NCI-H2171 (cell line): Measurements from ENCODE around the gene GSC2.
"Not testable (repeated sequence)": the region's sequence is repeated elsewhere in the genome, so short reads cannot be mapped to it uniquely, and the experiment has no call there.

Experiments used
- DNase-seq: peaks from one replicate; lab custom pipeline; 2025; lab: John Stamatoyannopoulos, UW

The GSC2 gene

DNA sequence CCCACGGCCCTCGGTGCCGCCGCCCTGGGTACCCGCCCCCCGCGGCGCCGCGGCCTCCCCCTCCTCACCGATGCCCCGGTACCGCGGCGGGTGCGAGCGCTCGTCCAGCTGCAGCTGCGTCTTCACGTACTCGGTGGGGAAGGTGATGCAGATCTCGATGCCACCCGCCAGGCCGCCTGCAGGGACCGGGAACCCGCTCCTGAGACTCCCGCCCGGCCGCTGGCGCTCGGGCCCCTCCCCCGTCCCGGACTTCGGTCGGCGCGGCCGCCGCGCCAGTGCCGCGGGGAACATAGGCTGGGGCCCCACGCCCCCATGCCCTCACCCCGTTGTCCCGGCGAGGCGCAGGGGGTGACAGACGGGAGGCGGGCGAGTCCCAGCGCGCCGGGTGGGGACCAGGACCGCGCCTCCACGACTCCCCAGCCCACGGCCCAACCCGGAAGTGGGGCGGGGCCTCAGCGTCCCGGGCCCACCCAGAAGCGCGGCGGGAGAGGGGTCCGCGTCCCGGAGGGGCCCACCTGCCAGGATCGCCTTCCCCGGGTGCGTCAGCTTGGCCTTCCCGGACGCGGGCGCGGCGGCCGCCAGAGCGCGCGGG lies 28.1 kb upstream of the GSC2 start:
- peak; percentile 78 for DNase-seq

DNA sequence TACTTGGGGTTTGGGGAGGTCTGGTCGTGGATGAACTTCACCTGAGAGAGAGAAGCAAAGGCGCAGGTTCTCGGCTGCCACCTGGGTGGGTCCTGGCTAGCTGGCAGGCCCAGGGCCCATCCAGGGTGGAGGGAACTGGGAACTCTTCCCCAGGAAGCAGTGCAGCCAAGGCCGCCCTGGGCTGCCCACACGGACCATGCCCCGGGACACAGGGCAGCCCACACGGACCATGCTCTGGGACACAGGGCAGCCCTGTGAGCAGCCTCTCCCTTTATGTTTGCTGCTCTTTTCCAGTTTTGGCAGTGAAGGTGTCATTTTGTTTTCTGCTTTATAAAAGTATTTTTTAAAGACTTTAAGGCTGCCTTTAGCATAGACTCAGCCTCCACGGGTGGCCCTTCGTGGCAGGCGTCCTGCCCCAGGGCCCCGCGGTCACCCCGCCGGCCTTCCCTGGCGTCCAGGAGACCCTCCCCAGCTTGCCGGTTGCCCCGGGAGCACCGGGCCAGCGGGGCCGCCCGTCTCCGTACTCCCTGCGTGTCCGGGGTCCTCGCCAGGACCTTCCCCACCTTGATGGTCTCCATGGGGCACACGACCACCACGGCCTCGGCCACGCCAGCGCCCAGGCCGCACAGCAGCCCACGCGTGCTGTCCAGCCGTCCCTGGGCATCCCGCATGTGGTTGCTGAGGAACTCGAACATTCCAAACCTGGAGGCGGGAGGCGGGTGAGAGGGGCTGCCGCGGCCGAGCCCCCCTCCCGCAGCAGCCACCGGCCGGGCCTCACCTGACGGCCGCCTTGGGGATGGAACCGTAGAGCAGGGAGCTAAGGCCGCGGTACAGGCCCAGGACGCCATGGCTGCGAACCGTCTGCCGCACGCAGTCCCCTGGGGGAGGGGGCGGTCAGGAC lies 27.3 kb upstream of the GSC2 start:
- DNase-seq = no peak

DNA sequence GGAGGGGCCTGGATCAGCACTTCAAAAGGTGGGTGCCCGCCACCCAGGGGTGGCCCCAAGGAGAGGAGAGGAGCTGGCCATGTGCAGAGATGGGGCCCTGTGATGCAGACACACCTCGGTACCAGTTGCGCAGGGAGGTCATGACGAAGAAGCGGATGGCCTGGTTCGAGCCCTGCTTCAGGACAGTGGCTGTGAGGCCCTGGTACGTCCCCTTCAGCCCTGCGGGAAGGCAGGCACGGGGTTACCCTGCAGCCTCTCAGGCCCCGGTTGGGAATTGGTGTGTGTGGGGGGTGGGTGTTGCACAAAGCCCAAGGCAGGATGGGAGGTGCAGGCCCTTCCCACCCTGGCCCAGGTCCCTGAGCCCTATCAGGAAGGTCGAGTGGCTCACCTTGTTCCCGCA lies 26.6 kb upstream of the GSC2 start:
- DNase-seq = no peak

DNA sequence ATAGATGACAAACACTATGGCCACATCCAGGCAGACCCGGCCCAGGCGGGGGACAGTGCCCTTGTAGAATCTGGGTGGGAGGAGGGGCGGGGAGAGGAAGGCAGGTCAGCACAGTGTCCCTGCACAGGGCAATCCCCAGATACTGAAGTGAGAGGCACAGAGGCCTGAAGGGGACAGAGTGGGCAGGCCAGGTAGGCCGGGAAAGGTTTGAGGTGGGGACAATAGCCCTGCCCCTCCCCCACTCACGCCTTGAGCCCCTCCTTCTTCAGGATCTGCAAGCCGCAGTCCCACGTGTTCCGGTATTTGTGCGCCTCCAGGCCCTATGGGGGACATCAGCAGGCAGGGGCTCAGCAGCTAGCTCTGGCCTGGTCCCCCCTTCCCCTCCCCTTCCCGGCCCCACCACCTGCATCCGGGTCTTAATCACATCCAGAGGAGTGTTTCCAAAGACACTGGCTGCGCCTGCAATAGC lies 26.1 kb upstream of the GSC2 start:
- DNase-seq = no peak

DNA sequence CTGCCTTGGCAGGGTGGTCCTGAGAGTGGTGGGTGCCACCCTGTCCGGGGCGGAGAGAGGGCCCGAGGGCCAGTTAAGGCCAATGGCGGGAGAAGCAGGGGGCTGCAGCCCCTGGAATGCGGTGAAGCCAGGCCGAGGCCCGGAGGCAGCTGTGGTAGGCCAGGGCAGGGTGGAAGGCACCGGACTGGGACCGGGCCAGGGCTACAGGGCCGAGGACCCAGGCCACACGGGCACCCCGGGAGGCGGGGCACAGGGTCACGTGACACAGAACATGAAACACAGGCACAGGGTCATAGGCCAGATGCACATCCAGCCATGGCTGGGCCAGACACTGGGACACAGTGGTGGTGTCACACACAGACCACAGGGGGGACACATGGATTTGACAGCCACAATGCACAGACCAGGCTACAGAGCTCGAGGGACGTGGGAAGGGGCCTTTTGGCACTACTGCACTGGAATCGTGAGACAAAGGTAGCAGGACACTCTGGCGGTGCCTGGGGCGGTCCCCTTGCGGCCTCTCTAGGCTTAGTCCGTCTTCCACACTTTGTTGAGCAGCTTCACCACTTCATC lies 25.6 kb upstream of the GSC2 start:
- DNase-seq = no peak

DNA sequence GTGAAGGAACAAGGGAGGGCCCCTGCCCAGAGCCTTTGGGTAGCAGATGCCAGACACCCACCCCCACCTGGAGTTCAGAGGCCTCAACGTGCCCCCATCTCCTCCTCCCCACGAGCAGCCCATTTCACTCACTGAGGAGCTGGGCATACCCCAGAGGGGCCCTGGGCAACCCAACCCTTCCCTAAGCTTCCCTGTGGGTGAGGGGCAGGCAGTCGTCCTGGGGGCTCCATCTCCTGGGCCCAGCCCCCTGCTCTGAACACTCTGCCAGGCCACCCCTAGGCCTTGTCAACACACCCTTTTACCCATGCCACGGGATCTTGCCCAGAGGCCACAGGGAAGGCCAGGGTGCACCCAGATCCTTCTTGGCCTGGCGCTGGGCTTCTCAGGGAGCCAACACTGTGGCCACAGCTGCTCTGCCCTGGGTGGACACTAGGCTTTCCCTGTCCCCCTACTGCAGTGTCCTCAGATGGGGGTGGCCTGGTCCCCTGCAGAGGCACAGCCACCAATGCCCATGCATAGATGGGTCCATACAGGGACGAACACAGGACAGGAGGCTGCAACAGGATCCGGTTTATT lies 25.0 kb upstream of the GSC2 start:
- no peak for DNase-seq

DNA sequence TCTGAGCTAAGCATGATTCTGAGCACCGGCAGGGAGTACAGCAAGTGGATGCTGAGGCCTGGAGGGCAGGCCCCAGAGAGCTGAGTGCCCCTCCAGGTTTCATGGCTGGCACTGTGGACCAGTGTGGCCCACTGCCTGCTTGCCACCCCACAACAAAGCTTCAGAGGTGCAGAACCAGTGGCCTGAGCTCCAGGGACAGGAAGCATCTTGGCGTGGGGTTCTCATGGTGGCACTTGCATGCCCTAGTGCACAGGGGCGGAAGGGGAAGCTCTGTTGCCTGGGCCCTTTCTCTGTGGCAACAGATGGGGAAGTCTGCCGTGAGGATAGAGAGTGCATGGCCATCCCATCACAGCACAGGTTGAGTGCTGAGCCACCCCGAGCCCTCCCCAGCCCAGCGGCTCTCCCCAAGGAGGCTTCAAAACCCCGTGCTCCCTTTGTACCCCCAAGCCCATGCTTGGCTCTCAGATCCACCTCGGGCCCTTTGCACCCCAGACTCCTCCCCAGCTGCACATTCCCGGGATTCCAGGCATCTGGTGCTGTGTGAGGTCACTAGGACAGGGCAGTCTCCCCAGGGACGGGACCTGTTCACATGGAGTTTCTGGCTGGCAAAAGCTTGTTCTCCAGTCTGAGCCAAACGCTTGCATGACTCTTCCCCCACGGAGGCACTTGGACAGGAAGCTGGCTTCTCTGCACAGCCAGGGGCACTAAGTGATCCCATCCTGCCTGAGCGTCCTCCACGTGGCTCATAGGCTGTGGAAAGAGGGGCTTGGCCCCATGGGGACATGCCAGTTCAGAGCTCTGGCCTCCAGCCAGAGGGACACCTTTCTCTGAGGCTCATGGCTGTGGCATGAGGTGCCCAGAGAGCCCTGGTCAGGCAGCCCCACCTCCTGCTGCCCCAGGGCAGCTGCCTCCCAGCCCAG lies 24.3 kb upstream of the GSC2 start:
- DNase-seq = no peak

DNA sequence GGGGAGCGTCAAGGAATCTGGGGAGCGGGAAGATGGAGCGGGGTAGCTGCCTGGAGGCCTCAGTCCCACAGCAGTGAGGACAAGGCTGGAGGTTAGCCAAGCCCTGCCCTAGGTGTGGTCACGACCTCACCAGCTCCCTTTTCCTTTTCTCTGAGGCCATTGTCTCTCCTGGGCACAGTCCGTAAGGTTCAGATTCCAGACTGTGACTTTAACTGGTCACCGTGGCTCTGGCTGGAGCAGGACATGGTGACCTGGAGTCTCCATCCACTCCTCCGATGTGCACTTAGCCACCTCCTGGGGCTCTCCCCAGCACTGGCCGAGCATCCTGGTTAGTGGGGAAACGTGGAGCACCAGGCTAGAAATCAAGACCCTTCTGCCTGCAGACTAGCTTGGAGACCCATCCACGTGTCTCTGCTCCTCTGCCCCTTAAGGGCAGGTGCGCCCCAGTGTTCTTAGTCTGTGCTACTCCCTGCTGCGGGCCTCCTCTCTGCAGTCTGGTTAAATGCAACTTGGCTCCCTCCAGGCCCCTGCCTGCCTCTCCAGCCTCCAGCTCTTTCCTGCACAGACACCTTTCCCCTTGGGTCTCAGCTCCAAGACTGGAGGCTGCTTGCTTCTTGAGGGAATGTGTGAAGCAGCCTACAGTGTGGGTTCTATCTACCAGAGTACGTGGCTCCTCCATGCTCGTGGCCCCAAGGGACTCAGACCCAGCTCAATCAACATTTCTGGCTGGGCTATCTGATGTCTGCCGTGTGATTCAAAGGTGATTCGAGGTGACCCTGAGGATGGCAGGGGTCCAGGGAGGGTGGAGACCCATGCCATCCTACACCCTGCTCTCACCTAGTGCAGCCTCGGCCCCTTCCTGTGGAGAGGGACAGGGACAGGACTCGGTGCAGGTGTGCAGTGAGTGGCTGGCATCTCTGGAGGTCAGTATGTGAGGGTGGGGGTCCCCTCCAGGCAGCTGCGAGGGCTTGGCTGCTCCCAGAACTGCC lies 23.2 kb upstream of the GSC2 start:
- DNase-seq = no peak

DNA sequence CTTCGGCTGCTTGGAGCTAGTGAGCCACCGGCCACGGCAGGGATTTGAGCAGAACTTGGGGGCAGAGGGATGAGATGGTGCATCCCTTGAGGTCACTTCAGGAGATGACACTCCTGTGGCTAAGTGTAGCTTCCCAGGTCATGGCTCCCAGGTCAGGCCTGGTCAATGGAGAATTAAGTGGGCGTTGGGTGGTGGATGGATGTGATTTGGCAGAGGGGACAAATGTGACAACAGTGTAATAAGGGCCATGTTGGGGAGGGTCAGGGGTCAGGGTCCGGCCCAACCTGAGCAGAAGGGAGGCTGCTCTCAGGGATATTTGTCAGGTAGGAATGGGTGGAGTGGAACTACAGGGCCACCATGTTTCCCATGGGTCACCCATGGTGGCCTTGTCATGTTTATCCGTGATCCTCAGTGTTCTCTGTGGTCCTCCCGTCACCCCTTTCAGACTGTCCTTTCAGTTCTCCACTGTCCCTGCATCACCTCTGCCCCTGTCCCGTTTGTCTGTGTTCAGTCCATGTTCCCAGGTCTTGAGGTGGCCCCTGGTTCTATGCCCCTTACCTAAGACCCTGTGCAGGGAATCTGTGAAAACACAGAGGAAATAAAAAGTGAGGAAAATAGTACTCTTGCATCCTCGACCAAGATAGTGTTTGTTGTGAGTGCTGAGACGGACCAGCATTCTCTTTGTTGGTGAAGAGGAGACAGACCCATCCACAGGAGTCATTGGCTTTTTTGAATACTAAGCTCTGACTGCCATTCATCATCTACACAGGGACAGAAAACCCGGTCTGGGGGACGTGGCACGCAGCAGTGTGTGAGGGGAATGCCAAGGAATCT lies 22.3 kb upstream of the GSC2 start:
- DNase-seq = no peak

DNA sequence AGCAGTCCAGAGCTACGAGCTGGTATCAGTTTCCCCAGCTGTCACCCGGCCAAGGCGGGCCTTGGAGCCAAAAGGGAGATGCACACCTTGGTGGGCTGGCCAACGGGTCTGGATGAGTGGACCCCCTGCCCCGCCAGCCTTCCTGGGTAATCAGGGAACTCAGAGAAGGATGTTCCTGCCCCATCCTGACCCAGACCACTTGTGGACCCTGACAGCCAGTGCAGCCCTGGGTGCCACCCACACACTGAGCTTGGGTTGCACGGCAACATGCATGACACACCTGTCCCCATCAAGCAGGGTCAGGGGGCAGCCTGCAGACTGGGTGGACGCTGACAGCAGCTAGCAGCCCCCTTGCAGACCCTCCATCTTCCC lies 19.8 kb upstream of the GSC2 start:
- DNase-seq = no peak

DNA sequence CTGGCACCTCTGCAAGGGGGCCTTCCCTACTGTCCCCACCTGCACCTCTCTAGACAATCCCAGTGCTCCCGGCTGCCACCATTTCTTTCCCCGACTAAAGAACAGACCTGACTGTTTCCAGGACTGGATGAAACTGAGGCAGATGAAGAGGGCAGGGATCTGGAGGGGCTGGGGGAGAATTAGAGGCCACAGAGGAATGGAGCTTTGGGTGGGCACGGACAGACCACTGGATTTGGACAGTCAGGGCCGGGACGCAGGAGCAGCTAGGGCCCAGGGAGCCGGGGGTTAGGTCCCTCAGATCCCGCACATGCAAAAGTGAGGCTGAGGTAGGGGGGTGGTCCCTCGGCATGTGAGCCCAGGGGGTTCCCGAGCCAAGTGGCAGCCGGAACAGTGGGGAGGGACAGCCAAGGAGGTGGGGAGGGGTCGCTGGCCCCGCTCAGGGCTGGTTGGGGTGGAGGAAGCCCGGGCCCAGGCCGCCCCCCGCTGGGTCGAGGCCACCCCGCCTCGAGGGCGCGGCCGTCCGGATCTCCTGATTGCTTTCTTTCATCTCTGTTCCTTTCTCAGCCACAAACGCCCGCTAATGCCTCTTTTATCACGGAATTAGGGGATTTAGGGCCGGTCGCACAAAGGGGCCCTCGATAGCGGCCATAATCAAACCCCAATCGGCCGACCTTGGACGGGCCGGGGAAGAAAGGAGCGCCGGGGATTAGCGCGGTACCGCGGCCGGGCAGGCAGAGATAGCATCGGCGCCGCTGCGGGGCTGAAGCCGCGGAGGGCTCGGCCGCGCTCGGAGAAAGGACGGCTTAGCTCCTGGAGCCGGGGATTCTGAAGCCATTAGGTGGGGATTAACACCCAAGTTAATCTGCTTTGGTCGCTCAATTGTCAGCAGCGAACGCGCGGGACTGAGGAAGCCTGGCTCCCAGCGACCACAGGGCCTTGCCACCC lies 19.2 kb upstream of the GSC2 start:
- DNase-seq = no peak

DNA sequence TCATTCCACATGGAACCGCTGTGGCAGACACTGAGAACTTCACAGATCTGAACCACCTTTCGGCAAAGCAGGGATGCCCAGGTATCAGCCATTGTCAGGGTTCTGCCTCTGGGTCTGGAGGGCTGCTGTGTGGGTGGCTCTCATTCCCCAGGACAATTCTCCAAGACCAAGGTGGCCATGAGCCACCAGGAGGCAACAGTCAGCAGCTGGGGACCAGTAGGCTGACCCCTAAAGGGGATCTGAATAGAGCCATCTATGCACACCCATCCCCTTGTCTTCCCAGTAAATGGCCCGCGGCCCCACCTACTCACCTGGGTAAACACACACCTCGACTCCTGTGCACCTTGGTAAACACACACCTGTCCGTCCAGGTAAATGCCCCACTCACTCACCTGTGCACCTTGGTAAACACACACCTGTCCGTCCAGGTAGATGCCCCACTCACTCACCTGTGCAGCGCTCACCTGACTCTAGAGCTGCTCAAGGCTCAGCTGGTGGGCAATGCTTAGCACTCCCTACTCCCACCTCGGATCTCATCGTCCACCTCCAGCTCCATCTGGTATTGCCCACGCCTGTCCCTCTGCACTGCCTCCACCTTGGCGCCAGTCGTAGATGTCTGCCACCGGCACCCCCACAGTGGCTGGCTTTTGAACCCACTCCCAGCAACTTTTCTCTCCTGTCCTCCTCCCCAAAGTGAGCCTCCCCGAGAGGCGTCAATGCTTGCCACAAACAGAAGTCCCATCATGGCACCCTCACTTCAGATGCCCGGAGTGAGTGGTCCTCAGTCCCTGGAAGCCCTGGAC lies 18.2 kb upstream of the GSC2 start:
- DNase-seq = no peak

DNA sequence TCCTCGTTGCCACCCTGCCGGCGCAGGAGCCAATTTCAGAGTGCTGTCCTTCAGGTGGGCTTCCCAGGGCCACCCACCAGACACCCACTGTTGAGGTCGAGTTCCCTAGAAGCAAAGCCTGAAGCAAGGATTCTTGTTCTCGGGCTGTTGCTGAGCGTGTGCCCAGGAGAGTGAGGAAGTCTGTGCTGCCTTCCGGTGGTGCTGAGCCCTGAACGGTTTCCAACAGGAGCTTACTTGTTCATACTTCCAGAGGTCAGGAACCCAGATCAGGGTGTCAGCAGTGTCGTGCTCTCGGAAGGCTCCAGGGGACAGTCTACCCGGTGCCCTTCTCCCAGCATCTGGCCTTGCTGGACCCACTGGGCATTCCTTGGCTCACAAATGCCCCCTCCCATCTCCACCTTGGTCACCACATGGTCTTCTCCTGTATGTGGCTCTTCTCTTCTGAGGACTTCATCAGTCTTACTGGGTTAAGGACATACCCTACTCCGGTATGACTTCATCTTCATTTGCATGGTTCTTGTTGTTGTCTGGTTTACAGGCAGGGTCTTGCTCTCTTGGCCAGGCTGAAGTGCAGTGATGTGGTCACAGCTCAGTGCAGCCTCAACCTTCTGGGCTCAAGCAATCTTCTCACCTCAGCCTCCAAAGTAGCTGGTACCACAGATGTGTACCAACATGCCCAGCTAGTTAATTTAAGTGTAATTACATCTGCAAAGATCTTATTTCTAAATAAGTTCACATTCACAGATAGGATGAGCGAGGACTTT lies 17.2 kb upstream of the GSC2 start:
- DNase-seq = no peak

DNA sequence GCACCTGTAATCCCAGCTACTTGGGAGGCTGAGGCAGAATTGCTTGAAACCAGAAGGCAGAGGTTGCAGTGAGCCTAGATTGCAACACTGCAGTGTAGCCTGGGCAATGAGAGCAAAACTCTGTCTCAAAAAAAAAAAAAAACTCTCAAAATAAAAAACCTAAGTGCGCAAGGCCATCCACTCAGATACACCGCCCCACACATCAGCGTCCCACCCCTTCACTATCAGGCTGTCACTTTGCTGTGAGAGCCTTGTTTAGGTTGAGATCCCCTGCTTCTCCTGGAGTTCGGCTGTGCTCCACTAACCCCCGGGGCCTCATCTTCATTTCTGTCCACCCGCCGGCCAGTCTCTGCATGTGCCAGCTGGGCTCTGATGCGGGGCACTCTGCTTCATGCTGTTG lies 16.3 kb upstream of the GSC2 start:
- no peak for DNase-seq

DNA sequence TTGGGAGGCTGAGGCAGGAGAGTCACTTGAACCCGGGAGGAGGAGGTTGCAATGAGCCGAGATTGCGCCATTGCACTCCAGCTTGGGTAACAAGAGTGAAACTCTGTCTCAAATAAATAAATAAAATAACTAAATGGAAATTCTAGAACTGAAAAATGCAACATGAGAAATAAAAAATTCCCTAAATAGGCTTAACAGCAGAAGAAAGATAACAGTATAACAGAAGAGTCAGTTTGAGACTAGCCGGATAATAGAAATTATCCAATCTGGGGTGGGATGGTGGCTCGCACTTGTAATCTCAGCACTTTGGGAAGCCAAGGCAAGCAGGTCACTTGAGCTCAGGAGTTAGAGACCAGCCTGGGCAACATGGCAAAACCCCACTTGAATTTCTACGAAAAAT lies 14.3 kb upstream of the GSC2 start:
- DNase-seq = no peak

DNA sequence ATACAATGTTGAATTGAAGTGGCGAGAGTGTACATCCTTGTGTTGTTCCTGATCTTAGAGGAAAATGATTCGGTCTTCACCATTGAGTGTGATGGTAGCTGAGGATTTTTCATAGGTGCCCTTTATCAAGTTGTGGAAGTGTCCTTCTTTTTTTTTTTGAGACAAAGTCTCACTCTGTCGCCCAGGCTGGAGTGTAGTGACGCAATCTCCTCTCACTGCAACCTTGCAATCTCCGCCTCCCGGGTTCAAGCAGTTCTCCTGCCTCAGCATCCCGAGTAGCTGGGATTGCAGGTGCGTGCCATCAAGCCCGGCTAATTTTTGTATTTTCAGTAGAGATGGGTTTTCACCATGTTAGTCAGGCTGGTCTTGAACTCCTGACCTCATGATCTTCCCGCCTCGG lies 8.6 kb upstream of the GSC2 start:
- DNase-seq = not testable (repeated sequence)

DNA sequence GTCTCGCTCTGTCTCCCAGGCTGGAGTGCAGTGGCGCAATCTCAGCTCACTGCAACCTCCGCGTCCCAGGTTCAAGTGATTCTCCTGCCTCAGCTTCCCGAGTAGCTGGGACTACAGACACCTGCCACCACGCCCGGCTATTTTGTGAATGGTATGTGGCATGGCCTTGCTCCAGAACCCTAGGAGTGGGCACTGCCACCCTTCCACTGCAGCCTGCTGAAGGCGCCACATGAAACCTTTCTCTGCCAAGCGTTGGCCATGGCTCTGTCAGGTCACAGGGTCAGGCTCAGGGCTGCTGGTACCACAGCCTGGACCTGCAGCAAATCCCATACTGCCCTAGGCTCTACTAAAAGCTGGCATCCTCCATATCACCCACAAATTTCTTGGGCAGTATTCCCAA lies 6.0 kb upstream of the GSC2 start:
- not testable (repeated sequence) for DNase-seq
